MCF 10A (cell line): ENCODE data around the gene ZSCAN12. TPM values are rescaled to one million over a fixed set of nuclear protein-coding genes. Genes with fewer than 3 reads are reported as not detected.

Experiments
- BruUV-seq: library from RNA; stranded (reverse); fragments of 400-500 nt; replicated peaks from 2 replicates; lab custom pipeline; 2021; lab: Mats Ljungman, UMichigan
- CTCF ChIA-PET: fragments of 300-600 bp; sonication (Branson Sonifier 250); formaldehyde crosslinking; extraction: SDS; loops from one replicate; lab custom pipeline; 2021; ENCODE audit warnings: antibody characterized with exemption, inconsistent platforms; lab: Yijun Ruan, JAX
- POLR2A ChIA-PET: fragments of 300-600, 350-650 bp; sonication (Branson Sonifier 250); formaldehyde crosslinking; extraction: SDS; loops from one replicate; lab custom pipeline; 2020; ENCODE audit warnings: antibody characterized with exemption, inconsistent platforms; lab: Yijun Ruan, JAX
- DNase-seq: peaks from one replicate; pipeline ENCODE4 v3.0.0-alpha.2; 2018; ENCODE audit not compliant: unreplicated experiment
- H3K27ac Mint-ChIP-seq: one replicate; pipeline ENCODE4 v1.8.0; 2022; ENCODE audit warnings: mild to moderate bottlenecking, low read depth, mixed read lengths; ENCODE audit not compliant: unreplicated experiment
- H3K27me3 Mint-ChIP-seq: one replicate; pipeline ENCODE4 v1.8.0; 2022; ENCODE audit warnings: mixed read lengths; ENCODE audit not compliant: insufficient read depth, unreplicated experiment
- H3K36me3 Mint-ChIP-seq: one replicate; pipeline ENCODE4 v1.8.0; 2022; ENCODE audit warnings: mild to moderate bottlenecking, moderate library complexity, mixed read lengths; ENCODE audit not compliant: insufficient read depth, unreplicated experiment
- H3K4me1 Mint-ChIP-seq: one replicate; pipeline ENCODE4 v1.8.0; 2022; ENCODE audit warnings: mixed read lengths; ENCODE audit not compliant: insufficient read depth, unreplicated experiment
- H3K4me3 Mint-ChIP-seq: one replicate; pipeline ENCODE4 v1.8.0; 2022; ENCODE audit warnings: mild to moderate bottlenecking, moderate library complexity, mixed read lengths; ENCODE audit not compliant: unreplicated experiment
- H3K9me3 Mint-ChIP-seq: one replicate; pipeline ENCODE4 v1.8.0; 2022; ENCODE audit warnings: mixed read lengths; ENCODE audit not compliant: unreplicated experiment
- intact Hi-C: fragments of 100-400 bp; cut with micrococcal nuclease; formaldehyde crosslinking; loops from 2 replicates; pipeline ENCODE4 v1.14.1; 2022
- total RNA-seq: library from RNA; stranded (reverse); gene quantifications from 2 replicates; pipeline ENCODE4 v1.2.3, GENCODE V29; 2022
- TF ChIP-seq, protein P1 (sequence below): fragments of 200-600 bp; IDR thresholded peaks from one replicate; pipeline ENCODE4 v1.8.0; 2022; ENCODE audit warnings: antibody characterized with exemption, mild to moderate bottlenecking; ENCODE audit not compliant: unreplicated experiment

Gene ZSCAN12
- total RNA-seq, 1 experiment from 2014 or later, result 4.4 TPM

DNA sequence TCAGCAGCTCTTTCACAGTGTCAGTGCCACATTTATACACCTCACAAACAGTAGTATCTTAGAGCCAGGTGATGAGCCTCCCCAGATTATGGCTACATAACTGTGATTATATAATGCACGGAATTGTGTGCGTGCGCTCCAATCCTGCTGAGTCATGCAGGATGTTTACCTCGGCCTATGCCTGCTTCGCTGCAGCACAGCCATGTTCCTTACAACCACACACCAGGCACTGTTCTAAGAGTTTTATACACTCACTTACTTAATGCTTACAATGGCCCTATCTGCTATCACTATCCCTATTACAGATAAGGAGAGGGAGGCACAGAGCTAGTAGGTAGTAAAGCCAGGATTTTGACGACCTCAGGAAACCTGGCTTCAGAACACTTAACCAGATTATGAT is 42.5 kb downstream of the ZSCAN12 start:
- BruUV-seq, result no TSS peak
- ChIA-PET CTCF (interaction anchor here (0.6 to 5.5 kb wide), 7 partner anchors 20 to 461 kb away, joined by 3 to 35 read pairs (median 5); partner anchors contain the start of gene ZSCAN26), POLR2A (interaction anchor here (1.3 to 5.0 kb wide), 10 partner anchors 14 to 567 kb away, joined by 4 to 71 read pairs (median 14); partner anchors contain the start of genes PGBD1, TRIM27, ZKSCAN4 and ZSCAN16)
- peak; percentile 40 for DNase-seq
- Mint-ChIP-seq H3K27me3 (no peaks in the 10 kb centered on the region), H3K4me1 (peaks cover 12% of the 10 kb centered on the region), H3K27ac (peak overlapping the region; percentile 41), H3K9me3 (no peaks in the 10 kb centered on the region), H3K36me3 (peaks cover 18% of the 10 kb centered on the region), H3K4me3 (no peak overlapping the region)
- intact Hi-C loops, result loop anchor here (2.0 to 5.0 kb wide), 3 partner anchors 90 to 455 kb away; partner anchors contain the start of genes ZSCAN26 and ZSCAN9
- TF ChIP-seq, protein P1, sequence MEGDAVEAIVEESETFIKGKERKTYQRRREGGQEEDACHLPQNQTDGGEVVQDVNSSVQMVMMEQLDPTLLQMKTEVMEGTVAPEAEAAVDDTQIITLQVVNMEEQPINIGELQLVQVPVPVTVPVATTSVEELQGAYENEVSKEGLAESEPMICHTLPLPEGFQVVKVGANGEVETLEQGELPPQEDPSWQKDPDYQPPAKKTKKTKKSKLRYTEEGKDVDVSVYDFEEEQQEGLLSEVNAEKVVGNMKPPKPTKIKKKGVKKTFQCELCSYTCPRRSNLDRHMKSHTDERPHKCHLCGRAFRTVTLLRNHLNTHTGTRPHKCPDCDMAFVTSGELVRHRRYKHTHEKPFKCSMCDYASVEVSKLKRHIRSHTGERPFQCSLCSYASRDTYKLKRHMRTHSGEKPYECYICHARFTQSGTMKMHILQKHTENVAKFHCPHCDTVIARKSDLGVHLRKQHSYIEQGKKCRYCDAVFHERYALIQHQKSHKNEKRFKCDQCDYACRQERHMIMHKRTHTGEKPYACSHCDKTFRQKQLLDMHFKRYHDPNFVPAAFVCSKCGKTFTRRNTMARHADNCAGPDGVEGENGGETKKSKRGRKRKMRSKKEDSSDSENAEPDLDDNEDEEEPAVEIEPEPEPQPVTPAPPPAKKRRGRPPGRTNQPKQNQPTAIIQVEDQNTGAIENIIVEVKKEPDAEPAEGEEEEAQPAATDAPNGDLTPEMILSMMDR, result no peak

DNA sequence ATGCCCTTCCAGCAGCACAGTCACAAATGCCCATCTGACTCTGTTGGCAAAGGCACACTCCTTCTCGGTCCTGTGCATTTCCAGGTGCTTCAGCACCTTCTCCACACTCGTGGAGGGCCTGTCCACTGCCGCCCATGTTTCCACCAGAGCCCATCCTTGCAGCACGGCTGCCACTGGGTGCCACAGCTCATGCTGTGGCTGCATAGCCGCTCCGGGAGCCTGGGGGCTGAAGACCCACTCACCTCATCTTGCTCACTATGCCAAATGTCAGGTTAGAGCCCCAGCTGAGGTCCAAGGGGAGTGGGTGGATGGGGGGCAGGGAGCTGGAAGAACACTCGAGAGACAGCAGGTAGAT is 42.9 kb downstream of the ZSCAN12 start:
- TF ChIP-seq, protein P1, result no peak
- intact Hi-C loops, result loop anchor here (1.0 to 5.0 kb wide), 5 partner anchors 89 to 454 kb away; partner anchors contain the start of genes ZSCAN26 and ZSCAN9
- no peak for DNase-seq
- BruUV-seq, result no TSS peak
- peaks cover 15% of the 10 kb centered on the region for H3K36me3 Mint-ChIP-seq
- H3K27ac Mint-ChIP-seq, result peak overlapping the region; percentile 41
- H3K4me3 Mint-ChIP-seq, result no peak overlapping the region
- POLR2A ChIA-PET, result interaction anchor here (0.7 to 7.6 kb wide), 21 partner anchors 8 to 567 kb away, joined by 3 to 110 read pairs (median 6); partner anchors contain the start of genes PGBD1, TRIM27, ZKSCAN4 and ZKSCAN8
- no peaks in the 10 kb centered on the region for H3K9me3 Mint-ChIP-seq
- H3K4me1 Mint-ChIP-seq, result peaks cover 12% of the 10 kb centered on the region
- CTCF ChIA-PET, result interaction anchor here (0.8 to 5.5 kb wide), 29 partner anchors 15 to 520 kb away, joined by 3 to 35 read pairs (median 5); partner anchors contain the start of genes PGBD1, ZKSCAN8, ZSCAN16 and ZSCAN26
- H3K27me3 Mint-ChIP-seq, result no peaks in the 10 kb centered on the region

- intact Hi-C loops, result loop anchor here (1.0 to 5.0 kb wide), 5 partner anchors 89 to 454 kb away; partner anchors contain the start of genes ZSCAN26 and ZSCAN9
- POLR2A ChIA-PET, result interaction anchor here (0.6 to 7.6 kb wide), 32 partner anchors 8 to 1168 kb away, joined by 3 to 110 read pairs (median 5); partner anchors contain the start of genes PGBD1, TRIM27, ZKSCAN4 and ZKSCAN8
- Mint-ChIP-seq H3K27me3 (no peaks in the 10 kb centered on the region), H3K36me3 (peaks cover 12% of the 10 kb centered on the region), H3K4me1 (peaks cover 12% of the 10 kb centered on the region), H3K27ac (peak overlapping the region; percentile 79), H3K9me3 (no peaks in the 10 kb centered on the region), H3K4me3 (peak overlapping the region; percentile 83)
- DNase-seq, result peak; percentile 87
- no TSS peak for BruUV-seq
- CTCF ChIA-PET, result interaction anchor here (0.5 to 5.5 kb wide), 47 partner anchors 11 to 519 kb away, joined by 3 to 35 read pairs (median 4); partner anchors contain the start of genes PGBD1, ZKSCAN4, ZKSCAN8 and ZSCAN16
- TF ChIP-seq, protein P1, result peak; percentile 60
Measured at GRCh38 chr6:28355743-28356665, 43.5 kb downstream of the ZSCAN12 start.
